Lower lobe of right lung (tissue), 2 donors: Measurements from ENCODE around the gene FHDC1. TPM values are rescaled to one million over a fixed set of nuclear protein-coding genes. Genes with fewer than 3 reads are reported as not detected.

Experiments used
- ATAC-seq, 2 donors: fragments of 200-7000 bp; cut with Tn5 transposase; one replicate each; pipeline ENCODE4 v1.9.1; 2020 to 2022; ENCODE audit warnings: mild to moderate bottlenecking in 2 of 2, moderate library complexity in 2 of 2
- DNase-seq: peaks from one replicate; pipeline ENCODE4 v3.0.0-alpha.2; 2020
- H3K27ac ChIP-seq: fragments of 200-600 bp; one replicate; pipeline ENCODE4 v1.8.0; 2022
- H3K27me3 ChIP-seq: fragments of 200-600 bp; one replicate; pipeline ENCODE4 v1.8.0; 2022; ENCODE audit warnings: low read depth
- H3K36me3 ChIP-seq: fragments of 200-600 bp; one replicate; pipeline ENCODE4 v1.8.0; 2022; ENCODE audit warnings: mild to moderate bottlenecking
- H3K4me1 ChIP-seq: fragments of 200-600 bp; one replicate; pipeline ENCODE4 v1.8.0; 2022
- H3K4me3 ChIP-seq: fragments of 200-600 bp; one replicate; pipeline ENCODE4 v1.8.0; 2022; ENCODE audit warnings: mild to moderate bottlenecking
- H3K9me3 ChIP-seq: fragments of 200-600 bp; one replicate; pipeline ENCODE4 v1.8.0; 2022
- CTCF ChIP-seq: fragments of 200-600 bp; IDR thresholded peaks from one replicate; pipeline ENCODE4 v1.8.0; 2022; ENCODE audit warnings: antibody characterized with exemption, mild to moderate bottlenecking
- intact Hi-C: fragments of 100-400 bp; cut with DNase I; formaldehyde crosslinking; loops from one replicate; pipeline ENCODE4 v1.11.0; 2022
- total RNA-seq: library from RNA; stranded (reverse); fragmentation: NEBNext Ultra II Directional; extraction: Animal tissue kit (Norgen Biotek cat#: 25700); gene quantifications from one replicate; pipeline ENCODE4 v1.2.1, GENCODE V29; 2021
- donor health status: DM: no; HTN: yes; CAD: no; lungs with severe emphysema.

The FHDC1 gene
- total RNA-seq, 1 donor from 2014 or later: 21.9 TPM

GRCh38 chr4:152964335-152964734 lies 28.2 kb downstream of the FHDC1 start:
- Histone ChIP-seq H3K4me1 (peaks cover 25% of the 10 kb centered on the region), H3K4me3 (no peak overlapping the region), H3K36me3 (peaks cover 19% of the 10 kb centered on the region), H3K27ac (no peak overlapping the region), H3K9me3 (no peaks in the 10 kb centered on the region), H3K27me3 (no peaks in the 10 kb centered on the region)
- intact Hi-C loops: no loop called here
- ATAC-seq: no peak
- DNase-seq: no peak
- no peak for TF ChIP-seq CTCF

- TF ChIP-seq CTCF: no peak
- ATAC-seq (no peak), DNase-seq (no peak)
- Histone ChIP-seq H3K36me3 (peaks cover 19% of the 10 kb centered on the region), H3K27ac (no peak overlapping the region), H3K4me1 (peaks cover 27% of the 10 kb centered on the region), H3K27me3 (no peaks in the 10 kb centered on the region), H3K4me3 (no peak overlapping the region), H3K9me3 (no peaks in the 10 kb centered on the region)
- intact Hi-C loops: no loop called here
These were observed 29.5 kb downstream of the FHDC1 start for GRCh38 chr4:152965611-152966010.

- DNase-seq (no peak), ATAC-seq (no peak)
- intact Hi-C loops: no loop called here
- Histone ChIP-seq H3K27me3 (no peaks in the 10 kb centered on the region), H3K9me3 (no peaks in the 10 kb centered on the region), H3K36me3 (peaks cover 29% of the 10 kb centered on the region), H3K4me1 (peaks cover 13% of the 10 kb centered on the region), H3K27ac (no peak overlapping the region), H3K4me3 (no peak overlapping the region)
- no peak for TF ChIP-seq CTCF
These were observed 31.8 kb downstream of the FHDC1 start for GRCh38 chr4:152967907-152968306.

- peak; percentile 66 to 68 for ATAC-seq
- Histone ChIP-seq H3K27me3 (no peaks in the 10 kb centered on the region), H3K27ac (peak overlapping the region; percentile 50), H3K4me1 (peaks cover 13% of the 10 kb centered on the region), H3K4me3 (no peak overlapping the region), H3K9me3 (no peaks in the 10 kb centered on the region), H3K36me3 (peaks cover 22% of the 10 kb centered on the region)
- DNase-seq: no peak
- intact Hi-C loops: no loop called here
- TF ChIP-seq CTCF: no peak
These were observed 32.8 kb downstream of the FHDC1 start for GRCh38 chr4:152968806-152969394.

- DNase-seq (no peak), ATAC-seq (peak; percentile 52 to 79)
- no peak for TF ChIP-seq CTCF
- Histone ChIP-seq H3K27me3 (no peaks in the 10 kb centered on the region), H3K9me3 (no peaks in the 10 kb centered on the region), H3K36me3 (peaks cover 19% of the 10 kb centered on the region), H3K4me3 (no peak overlapping the region), H3K27ac (peak overlapping the region; percentile 50), H3K4me1 (peaks cover 13% of the 10 kb centered on the region)
- intact Hi-C loops: no loop called here
These were observed 34.1 kb downstream of the FHDC1 start for GRCh38 chr4:152970102-152970820.
